Embryonic facial prominence (tissue), 1 donor: ENCODE data around the gene KMO.

Experiments
- DNase-seq: peaks from one replicate; pipeline ENCODE4 v3.0.0-alpha.2; 2016; ENCODE audit errors: extremely low spot score

Gene KMO

DNA sequence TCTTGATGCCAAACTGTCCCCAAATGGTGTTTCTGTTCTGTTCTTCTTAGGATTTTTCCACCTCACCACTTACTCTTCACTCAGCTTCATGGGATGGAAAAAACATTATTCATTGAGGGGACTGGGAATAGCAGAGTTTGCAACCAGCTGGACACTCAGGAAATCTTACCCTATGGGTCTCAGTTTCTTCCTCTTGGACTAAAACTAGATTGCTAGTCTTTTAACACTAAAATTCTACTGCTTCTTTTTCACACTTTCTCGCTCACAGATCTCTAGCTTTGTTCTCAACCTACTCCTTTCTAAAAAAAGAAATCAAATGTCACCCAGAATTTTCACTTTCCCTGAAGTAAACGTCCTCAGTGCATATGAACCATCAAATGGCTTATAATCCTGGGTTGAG lies 4.8 kb downstream of the KMO start:
- DNase-seq: no peak

DNA sequence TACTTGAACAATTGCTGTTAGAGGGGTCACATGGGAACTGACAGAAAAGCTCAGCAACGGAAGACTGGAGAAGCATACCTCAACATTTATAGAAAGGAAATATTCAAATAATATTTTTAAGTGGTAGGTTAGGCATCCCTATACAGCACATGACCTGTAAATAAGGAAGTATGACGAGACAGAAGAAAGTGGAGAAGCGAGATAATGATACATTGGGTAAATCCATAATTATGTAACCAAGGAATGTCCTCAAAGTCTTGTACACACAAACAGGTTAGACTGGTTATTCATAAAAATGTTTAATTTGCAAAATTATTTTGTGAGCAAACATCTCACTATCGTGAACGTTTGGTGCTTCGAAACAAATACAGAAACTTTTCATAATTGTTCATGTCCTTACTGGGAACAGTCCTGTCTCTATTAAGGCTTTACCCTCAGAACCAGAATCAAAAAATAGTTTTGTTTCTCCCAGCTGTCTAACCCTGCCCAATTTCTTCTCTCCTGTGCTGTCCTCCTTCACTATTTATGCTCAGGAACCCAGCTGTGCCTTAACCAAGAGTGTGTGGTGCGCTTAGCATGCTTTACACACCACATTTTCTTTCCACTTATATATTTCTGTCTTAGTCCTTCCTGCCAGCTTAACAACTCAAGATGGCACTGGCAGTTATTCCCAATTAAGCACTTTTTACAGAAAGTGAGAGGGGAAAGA lies 10.2 kb downstream of the KMO start:
- no peak for DNase-seq

- DNase-seq: no peak
These were observed 15.8 kb downstream of the KMO start for GRCh38 chr1:241548008-241548407.

DNA sequence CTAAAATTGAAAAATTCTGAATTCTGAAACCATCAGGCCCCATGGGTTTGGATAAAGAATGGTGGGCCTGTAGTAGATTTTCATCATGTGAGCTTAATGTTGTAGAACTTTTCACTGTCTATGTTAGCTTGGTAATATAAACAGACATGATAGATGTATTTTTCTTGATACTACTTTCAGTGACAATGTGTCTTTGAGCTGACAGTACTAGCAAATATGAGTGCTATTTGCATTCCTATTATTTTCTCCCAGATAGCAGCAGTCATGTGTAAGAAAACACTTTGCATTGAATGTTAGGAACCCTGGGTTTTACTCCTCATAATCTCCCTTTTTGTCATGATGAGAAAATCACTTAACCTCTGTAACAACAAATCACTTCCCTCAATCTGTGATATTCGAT lies 18.1 kb downstream of the KMO start:
- DNase-seq: no peak

GRCh38 chr1:241551759-241552638 lies 19.8 kb downstream of the KMO start:
- DNase-seq: no peak

DNA sequence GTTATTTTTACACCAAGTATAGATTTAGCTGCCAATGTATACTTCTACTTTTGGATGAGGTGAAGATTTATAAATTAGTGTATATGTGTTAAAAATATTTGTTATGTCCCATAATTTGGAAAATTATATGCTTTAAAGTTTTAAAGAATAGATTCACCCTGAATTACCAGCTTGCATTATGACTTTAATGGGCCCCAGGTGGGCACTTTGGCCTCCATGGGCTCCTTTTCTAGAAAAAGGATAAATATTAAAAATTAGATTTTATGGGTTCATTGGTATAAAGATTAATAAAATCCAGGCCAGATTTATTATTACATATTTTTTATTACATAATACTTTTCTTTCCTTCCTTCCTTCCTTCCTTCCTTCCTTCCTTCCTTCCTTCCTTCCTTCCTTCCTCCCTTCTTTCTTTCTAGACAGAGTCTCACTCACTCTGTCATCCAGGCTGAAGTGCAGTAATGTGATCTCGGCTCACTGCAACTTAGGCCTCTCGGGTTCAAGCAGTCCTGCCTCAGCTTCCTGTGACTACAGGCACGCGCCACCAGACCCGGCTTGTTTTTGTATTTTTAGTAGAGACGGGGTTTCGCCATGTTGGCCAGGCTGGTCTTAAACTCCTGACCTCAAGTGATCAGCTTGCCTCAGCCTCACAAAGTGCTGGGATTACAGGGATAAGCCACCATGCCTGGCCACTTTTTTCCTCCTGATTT lies 21.9 kb downstream of the KMO start:
- no peak for DNase-seq

GRCh38 chr1:241555526-241555925 lies 23.3 kb downstream of the KMO start:
- DNase-seq: no peak

DNA sequence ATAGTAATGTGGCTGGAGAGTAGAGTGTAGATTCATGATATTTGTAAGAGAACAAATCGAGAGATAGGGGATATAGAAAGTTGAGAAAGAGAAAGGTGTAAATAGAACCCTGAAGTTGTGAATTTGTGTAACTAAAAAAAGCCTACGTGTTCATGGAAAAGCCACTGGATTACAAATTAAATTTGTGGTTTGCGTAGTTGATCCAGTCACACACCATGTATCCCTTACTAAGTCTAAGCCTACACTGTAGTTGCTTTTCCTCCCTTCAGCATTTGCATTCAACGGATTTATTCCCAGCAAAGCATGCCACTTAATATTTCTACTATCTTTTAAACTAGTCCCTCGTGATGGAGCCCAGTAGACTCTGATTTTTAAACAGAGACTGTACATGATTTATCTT lies 24.9 kb downstream of the KMO start:
- no peak for DNase-seq

DNA sequence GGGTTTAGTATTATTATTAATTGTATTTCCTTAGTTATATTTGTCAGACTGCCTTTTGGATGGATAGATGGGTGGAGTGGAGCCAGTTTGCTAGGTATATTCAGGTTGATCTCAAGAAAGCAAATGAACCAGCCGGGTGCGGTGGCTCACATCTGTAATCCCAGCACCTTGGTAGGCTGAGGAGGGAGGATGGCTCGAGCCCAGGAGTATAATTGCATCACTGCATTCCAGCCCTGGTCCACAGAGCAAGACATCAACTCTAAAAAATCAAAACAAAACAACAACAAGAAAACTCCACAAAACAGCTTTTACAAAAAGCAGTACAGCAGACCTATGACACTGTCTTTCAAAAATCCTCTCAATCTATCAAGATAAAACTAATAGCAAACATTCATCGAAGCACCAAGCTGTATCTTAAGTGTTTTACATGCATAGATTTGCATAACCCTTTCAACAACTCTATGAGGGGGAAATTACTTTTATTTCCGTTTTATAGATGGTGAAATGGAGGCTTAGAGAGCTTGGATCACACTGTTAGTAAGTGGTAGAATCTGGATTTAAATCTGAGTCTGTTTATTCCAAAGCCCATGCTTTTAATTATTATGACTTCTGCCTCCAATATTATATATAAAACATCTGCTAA lies 25.5 kb downstream of the KMO start:
- DNase-seq: no peak

DNA sequence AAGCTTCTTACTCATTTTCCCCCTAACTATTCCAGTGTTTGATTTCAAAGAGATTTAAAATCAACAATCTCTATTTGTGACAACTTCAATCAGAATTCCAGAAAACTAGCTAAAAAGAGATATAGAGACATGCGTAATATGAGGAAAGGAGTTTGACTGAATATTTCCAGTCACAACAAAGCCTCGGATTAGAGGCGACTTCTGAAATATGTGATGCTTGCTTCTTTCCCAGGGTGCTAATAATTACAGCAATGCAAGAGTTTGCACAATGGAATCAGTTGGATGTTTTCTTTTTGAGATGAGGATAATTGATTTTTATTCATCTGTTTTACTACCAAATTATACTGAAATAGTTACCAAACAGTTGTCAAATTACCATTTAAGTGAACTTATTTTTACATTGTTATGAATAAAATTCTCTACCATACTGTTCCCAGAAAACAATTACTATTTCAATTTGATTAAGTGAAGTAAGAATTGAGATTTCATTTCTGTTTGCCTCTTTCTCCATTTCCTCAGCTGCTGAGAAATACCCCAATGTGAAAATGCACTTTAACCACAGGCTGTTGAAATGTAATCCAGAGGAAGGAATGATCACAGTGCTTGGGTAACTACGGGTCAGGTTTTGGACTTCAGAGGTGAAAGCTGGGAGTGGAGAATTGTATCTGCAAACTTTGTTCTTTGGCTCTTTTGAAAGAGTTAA lies 28.1 kb downstream of the KMO start:
- DNase-seq: no peak

GRCh38 chr1:241560849-241561187 lies 28.6 kb downstream of the KMO start:
- no peak for DNase-seq

DNA sequence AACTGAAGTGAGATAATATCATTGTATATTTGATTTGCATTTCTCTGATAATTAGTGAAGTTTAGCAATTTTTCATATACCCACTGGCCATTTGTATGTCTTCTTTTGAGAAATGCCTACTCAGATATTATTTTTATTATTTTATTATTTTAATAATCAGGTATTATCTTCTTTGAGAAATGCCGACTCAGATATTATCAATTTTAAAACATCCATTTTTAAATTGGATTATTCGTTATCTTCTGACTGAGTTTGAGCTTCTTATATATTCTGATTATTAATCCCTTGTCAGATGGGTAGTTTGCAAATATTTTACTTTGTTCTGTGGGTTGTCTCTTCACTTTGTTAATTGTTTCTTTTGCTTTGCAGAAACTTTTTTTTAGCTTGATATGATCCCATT lies 37.7 kb downstream of the KMO start:
- no peak for DNase-seq

GRCh38 chr1:241574154-241574553 lies 42.0 kb downstream of the KMO start:
- DNase-seq: no peak

DNA sequence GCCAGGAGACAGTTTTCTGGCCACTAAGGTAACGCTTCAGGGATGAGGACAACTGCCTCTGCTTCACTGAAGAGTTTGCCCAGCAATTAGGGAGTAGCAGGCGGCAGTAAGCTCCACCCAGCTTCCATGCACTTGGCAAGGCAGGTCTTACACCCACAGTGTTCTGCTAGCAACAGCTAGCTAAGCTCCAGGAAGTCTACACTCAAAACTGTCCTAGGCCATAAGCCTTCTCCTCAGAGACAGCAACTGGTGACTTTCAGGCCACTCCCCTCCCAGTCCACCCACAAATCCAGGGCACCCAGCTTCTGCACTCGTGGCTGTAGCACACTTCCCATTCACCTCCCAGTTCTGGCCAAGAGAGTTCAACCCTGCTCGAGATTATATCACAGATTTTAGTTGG lies 47.3 kb downstream of the KMO start:
- DNase-seq: no peak

DNA sequence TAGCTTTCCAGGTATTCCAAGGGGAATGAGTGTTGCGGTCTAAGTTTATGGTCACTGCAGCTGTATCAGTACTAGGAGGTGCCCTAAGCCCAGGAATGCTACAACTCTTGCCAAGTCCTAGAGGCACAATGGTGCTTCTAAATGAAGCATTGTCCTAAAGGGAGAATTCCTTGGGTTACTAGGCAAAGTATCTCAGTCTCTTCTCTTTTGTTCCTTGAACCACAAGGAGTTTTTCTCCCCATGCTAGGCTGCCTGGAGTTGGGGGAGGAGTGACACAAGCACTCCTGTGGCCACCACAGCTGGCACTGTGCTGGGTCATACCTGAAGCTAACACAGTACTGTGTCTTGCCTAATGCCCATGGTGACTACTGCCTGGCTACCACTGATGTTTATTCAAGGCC lies 50.7 kb downstream of the KMO start:
- no peak for DNase-seq

GRCh38 chr1:241586905-241587512 lies 54.8 kb downstream of the KMO start:
- no peak for DNase-seq

- no peak for DNase-seq
These were observed 57.3 kb downstream of the KMO start for GRCh38 chr1:241589521-241589920.

DNA sequence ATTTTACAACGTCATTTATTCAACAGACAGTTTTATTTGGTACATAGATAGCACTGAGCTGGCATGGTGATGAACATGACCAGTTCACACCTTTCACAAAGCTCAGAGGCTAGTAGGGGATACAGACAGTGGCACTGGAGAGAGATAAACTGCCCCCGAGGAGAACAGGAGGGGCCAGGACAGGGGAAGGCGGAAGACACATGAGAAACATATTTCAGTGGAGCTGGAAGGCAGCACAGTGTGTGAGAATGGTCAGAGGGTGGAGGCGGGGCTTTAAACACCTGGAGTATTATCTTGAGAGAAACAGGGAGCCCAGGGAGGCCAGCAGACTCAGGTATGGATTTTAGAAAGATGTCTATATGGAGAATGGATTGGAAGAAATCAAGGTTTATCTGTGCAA lies 58.5 kb downstream of the KMO start:
- DNase-seq: no peak

DNA sequence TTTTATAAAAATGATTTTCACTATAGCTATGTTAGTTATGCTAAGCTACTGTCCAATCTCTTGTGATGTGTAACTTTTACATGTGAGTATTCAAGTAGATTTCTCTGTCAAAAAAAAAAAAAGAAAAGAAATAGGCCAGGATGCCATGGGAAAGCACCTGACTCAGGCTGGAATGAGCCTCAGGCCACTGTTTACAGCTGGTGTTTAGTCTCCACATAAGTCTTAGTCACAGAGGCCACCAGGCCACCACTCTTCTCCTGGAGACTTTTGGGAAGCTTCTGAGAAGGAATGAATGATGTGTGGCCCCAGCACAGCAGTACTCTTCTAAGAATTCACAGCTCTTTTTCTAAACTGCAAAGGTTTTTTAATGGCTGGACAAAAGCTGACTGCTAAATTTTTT lies 59.1 kb downstream of the KMO start:
- no peak for DNase-seq

- no peak for DNase-seq
These were observed 59.6 kb downstream of the KMO start for GRCh38 chr1:241591736-241592135.

- DNase-seq: no peak
These were observed 60.2 kb downstream of the KMO start for GRCh38 chr1:241592273-241592958.
